ENCODE measurements around the gene NOL12. TPM values are rescaled to one million over a fixed set of nuclear protein-coding genes. Genes with fewer than 3 reads are reported as not detected.

Gene NOL12
- total RNA-seq, 1 experiment from 2014 or later, result 31.4 TPM

GRCh38 chr22:37709445-37709765 lies 23.3 kb downstream of the NOL12 start:
- H3K4me1 ChIP-seq (ENCODE audit: control insufficient read depth in 1 of 2, insufficient read depth in 2 of 2, low read length in 2 of 2), result 0 out of 4 replicates have a peak, but pooled peaks cover 0 to 2% of the 10 kb centered on the region in 2 experiments
- ChIA-PET RAD21 (ENCODE audit: low non-redundant PET in 1 of 2, low total read pairs in 2 of 2, uncharacterized antibody in 2 of 2, unreplicated experiment in 2 of 2) (no interaction called here), CTCF (no interaction called here), POLR2A (no interaction called here)
- H3K79me2 ChIP-seq (ENCODE audit: insufficient read depth, low read length), result no peaks in the 10 kb centered on the region
- H3K27ac ChIP-seq (ENCODE audit: low read depth, low read length), result no peak overlapping the region
- BruUV-seq (replicated peaks), result no TSS peak
- H3K4me3 ChIP-seq (replicated peaks in 1 of 2; ENCODE audit: low read depth in 1 of 2, low read length in 2 of 2), result no peak overlapping the region
- no peaks in the 10 kb centered on the region for H4K20me1 ChIP-seq (ENCODE audit: insufficient read depth)
- no peak for DNase-seq (ENCODE audit: low read depth, low spot score)
- ATAC-seq, result no peak
- no peak for TF ChIP-seq POLR2AphosphoS5 (IDR thresholded peaks at IDR 0.05; ENCODE audit: low read depth, low read length)
- no peak for TF ChIP-seq SRF (IDR thresholded peaks at IDR 0.05; ENCODE audit: low read depth)
- TF ChIP-seq EGR1 (IDR thresholded peaks at IDR 0.05; ENCODE audit: low read depth), result no peak
- TF ChIP-seq ZFX (IDR thresholded peaks at IDR 0.05), result no peak
- TF ChIP-seq ATF3 (IDR thresholded peaks at IDR 0.05), result no peak
- no peak for TF ChIP-seq CBX3 (IDR thresholded peaks at IDR 0.05; ENCODE audit: low read depth)
- TF ChIP-seq EZH2phosphoT487 (IDR thresholded peaks at IDR 0.05; ENCODE audit: borderline replicate concordance), result no peak
- TF ChIP-seq CTCF (IDR thresholded peaks at IDR 0.05 in 2 of 3, conservative IDR thresholded peaks at IDR 0.05 in 1 of 3; ENCODE audit: borderline replicate concordance in 1 of 3, insufficient read depth in 1 of 3, low read depth in 2 of 3, low read length in 2 of 3), result no peak
- no peak for TF ChIP-seq TCF7L2 (IDR thresholded peaks at IDR 0.05; ENCODE audit: borderline replicate concordance, extremely low read depth, insufficient read depth, insufficient read length)
- no peak for TF ChIP-seq JUND (IDR thresholded peaks at IDR 0.05)
- H3K9ac ChIP-seq (ENCODE audit: low read length), result no peak overlapping the region
- no peaks in the 10 kb centered on the region for H3K9me3 ChIP-seq (ENCODE audit: control insufficient read depth in 1 of 2, insufficient read depth in 1 of 2, low read depth in 1 of 2, low read length in 2 of 2)
- no peaks in the 10 kb centered on the region for H3K27me3 ChIP-seq (ENCODE audit: insufficient read depth, low read length)
- no peaks in the 10 kb centered on the region for H3K9me2 ChIP-seq (ENCODE audit: insufficient read depth)
- H2AFZ ChIP-seq (ENCODE audit: low read depth, low read length, poor library complexity, severe bottlenecking), result no peak overlapping the region
- intact Hi-C loops (cut with micrococcal nuclease), result no loop called here
- no peaks in the 10 kb centered on the region for H3K36me3 ChIP-seq (ENCODE audit: control insufficient read depth in 1 of 2, insufficient read depth in 2 of 2, low read length in 2 of 2)
- no peak overlapping the region for H3K4me2 ChIP-seq (ENCODE audit: low read length)

All from HCT116 (cell line).